Activated T-cell treated with anti-CD3 and anti-CD28 coated beads for 1 hour (primary cell): ENCODE measurements around the gene RPS4Y2.

ENCODE experiments used
- DNase-seq: peaks from one replicate; pipeline ENCODE4 v3.0.0-alpha.2; 2020; ENCODE audit warnings: low read depth

RPS4Y2 gene

DNA sequence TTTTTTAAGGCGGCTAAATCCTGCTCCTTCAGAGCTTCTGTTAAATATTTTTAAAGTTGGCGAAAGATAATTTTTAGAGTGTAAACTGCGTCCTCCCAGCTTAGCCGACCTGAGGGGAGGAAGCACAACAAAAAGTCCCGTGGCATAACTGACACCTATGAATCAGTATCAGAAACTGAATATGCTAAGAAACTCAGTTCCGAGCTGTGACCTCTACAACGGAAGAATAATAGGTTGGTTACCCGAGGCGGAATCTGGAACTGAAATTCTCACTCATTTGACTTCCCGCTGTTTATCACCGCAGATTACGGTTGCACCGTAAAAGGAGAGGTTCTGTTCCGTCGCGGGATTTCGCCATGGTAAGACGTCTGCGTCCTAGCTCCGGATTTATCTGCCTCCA, at the start of gene RPS4Y2:
RPS4Y2 (plus strand) TSS at position 301 of the 400 bp plus-strand sequence; CDS start at position 357, 56 bp downstream.
- DNase-seq: no peak

DNA sequence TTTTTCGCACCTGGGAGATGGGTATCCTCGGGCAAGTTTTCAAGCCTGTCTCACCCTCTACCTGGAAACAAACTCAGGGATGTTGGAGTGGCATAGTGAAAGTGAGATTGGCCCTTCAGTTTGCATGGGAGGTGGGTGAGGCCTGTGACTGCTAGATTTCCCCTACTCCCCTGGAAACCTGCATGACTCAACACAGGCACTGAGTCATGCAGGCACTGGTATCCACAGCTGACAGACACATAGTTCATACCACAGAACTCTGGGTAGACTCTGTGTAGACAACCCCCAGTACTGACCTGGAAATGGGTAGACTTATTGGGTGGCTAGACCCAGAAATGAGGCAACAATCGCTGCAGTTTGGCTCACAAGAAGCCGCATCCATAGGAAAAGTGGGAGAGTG, 41.5 kb upstream of the RPS4Y2 start:
- no peak for DNase-seq

DNA sequence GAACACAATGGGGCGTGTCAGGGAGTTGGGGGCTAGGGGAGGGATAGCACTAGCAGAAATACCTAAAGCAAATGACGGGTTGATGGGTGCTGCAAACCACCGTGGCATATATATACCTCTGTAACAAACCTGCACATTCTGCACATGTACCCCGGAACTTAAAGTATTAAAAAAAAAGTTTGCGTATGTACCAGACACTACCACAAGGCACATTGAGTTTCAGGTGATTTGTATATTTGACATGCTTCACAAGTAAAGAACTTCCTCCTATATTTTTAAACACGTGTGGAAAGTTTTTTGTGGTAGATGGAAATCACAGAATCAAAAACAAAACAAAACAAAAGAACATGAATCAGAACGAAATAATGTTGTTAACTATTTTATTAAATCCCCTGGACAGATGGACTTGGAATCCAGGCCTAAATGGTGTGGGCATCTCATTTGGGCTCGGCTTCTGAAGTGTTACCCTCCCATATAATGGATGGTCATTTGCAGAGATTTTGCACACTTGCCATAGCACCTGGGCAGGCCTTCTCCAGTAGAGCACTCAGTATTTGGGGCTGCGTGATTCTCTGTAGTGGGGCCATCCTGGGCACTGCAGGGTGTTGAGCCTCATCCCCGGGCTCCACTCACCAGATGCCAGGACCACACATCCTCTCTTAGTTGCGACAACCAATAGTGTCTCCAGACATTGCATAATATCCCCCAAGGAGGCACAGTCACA, 29.6 kb upstream of the RPS4Y2 start:
- DNase-seq: no peak

DNA sequence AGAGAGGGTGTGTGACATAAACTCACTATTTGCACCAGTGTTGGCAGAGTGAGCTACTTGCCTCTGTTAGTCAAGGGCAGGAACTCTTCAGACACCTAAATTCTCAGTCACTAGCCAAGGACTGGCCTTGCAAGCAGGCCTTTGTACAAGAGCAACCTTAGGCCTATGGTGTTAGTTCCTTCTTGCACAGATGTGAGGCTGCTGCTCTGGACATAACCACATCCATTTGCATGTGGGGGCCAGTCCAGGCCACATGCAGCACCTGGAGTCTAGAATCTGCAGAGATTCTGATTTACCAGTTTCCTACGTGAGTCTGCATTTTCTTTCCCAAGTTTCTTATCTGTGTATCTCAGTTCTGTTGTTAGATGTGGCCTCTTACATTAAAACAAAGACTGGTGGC, 20.7 kb upstream of the RPS4Y2 start:
- DNase-seq: no peak

DNA sequence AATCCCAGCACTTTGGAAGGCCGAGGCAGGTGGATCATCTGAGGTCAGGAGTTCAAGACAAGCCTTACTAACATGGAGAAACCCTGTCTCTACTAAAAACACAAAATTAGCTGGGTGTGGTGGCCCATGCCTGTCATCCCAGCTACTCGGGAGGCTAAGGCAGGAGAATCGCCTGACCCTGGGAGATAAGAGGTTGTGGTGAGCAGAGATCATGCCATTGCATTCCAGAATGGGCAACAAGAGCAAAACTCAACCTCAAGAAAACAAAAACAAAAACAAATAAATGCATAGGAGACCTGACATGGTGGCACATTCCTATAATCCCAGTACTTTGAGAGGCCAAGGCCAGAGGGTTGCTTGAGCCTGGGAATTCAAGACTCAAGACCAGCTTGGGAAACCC, 16.1 kb upstream of the RPS4Y2 start:
- DNase-seq: no peak

DNA sequence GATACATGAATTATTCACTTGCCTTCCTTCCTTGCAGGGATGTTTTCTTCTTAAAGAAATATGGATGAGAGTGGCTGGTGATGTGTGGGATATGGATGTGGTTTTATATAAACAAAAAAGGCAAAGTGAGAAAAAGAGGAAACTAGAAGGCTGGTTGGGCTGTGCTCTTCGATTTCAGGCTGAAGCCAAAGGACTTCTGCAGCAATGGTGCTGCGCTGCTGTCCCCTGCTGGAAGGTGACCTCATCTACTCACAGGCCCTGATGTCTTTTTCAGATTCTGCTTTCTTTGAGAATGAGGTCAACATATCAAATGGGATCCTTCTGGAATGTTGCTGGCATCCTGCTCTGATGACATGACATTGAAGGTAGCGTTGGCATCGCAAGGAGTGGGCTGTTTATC, 15.3 kb upstream of the RPS4Y2 start:
- no peak for DNase-seq

DNA sequence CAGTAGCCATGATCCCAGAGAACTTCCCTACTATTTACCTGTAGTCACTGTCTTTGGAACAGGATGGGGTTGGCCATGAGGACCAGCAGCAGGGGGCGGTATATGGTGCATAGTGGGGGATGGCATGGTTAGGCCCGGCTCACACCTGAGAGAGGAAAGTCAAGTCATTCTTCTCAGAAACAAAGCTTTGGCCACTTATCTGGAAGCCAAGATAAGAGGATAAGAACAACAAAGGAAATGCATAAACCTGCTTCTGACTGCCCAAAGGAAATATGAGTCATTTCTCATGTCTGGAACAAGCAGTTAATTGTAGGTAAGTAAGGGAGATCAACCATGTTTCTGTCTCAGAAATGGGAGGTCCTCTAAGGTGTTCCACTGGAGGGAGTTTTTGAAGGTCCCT, 10.8 kb upstream of the RPS4Y2 start:
- no peak for DNase-seq

DNA sequence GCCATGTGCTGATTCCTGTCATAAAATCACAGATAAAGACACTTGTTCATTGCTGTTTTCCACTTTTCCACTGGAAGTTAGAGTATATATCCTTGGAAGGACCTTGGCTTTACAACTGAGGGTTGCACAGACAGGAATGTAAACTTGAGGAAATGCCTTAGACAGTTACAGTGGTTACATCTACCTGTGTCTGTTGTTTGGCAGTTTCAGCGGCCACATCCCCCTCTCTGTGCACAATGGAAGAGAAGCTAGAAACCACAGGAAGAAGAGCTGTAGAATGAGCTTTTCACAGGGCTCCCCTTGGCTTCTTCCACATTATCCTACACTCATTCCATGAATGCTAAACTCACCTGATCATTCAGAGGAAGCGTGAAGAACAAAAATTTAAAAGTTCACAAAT, 9.0 kb upstream of the RPS4Y2 start:
- DNase-seq: no peak

DNA sequence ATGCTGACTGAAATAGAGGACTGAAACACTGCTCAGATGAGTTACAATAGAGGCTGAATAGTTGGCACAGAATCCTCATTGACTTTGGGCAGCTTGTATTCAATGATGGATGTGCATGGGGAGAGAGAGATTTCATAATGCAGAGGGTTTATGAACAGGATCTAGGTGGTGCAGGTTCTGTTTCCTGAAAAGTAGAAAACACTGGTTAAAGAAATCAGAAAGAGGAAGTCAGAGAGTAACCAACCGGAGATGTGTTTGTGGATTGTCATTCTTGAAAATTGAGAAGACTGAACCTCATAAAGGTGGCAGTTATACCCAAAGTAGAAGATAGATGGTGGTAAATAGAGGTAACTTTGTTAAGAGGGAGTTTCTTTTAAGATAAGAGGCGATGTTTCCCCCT, 8.0 kb downstream of the RPS4Y2 start:
- no peak for DNase-seq

DNA sequence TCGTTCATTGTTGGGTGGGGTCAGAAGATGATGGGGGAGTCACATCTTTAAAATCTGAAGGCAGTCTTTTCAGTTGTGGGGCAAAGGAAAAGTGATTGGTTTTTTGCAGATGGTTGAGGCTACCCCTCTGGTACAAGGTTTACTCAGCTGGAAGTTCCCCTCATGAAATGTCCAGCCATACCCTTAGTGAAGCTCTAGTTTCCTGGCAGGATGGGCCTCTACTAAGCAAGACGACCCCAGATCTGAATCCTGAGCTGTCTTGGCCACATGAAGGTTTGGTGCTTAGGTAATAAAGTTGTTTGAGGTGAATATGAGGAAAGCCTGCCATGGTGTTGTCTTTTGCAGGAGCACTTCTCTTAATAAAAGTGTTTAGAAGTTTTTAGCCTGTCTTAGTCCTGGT, 9.2 kb downstream of the RPS4Y2 start:
- no peak for DNase-seq

DNA sequence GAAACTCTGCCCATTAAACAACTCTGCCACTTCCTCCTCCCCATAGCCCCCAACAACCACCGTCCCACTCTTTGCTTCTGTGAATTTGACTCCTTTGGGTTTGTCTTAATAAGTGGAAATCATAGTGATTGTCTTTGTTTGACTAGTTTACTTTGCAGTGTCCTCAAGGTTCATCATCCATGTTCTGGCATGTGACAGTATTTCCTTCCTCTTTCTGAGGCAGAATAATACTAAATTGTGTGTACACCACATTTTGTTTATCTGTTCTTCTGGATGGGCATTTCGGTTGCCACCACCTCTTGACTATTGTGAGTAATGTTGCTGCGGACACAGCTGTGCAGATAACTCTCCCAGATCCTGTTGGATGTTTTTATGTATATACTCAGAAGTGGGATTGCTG, 14.8 kb downstream of the RPS4Y2 start:
- no peak for DNase-seq

DNA sequence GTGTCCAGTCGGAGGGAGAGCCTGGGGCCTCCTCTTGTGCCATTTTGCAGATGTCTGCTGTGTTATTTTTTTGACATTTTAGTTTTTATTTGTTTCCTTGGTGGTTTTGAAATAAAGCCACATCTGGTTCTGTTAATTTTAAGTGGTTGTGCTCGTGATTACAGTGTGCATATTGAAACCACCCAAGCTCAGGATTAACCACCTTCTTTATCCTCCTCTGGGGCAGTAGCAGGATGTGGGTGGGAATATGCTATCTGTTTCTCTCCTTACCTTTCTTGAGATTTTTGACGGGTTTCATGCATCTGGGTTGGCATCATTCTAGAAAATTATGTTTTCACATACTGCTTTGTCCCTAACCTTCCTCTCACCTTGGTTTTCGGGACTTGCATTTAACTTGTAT, 20.2 kb downstream of the RPS4Y2 start:
- no peak for DNase-seq

DNA sequence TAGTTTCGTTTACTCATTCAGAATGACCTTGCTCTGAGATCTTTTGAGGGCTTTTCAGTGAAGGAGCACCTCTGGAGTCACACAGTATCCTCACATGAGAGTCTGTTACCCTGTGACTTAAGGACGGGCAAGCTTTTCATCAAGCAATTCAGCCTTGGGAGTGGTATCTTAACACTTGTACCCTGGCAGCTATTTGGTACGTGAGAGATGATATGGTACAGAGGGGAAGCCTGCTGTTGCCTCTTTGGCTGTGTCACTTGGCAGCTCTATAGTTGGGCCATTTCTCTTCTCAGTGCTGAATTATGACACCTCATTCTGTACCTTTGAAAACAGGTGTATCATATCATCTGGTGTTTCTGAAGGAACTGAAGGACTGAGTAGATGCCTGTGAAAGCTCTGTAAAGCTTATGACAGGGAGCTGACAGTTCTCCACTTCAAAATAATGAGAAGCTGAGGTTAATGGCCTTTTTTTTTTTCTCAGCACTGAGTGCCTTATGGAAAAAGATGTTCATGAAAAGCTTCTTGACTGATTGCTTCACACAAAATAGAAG, 24.3 kb downstream of the RPS4Y2 start:
- no peak for DNase-seq

DNA sequence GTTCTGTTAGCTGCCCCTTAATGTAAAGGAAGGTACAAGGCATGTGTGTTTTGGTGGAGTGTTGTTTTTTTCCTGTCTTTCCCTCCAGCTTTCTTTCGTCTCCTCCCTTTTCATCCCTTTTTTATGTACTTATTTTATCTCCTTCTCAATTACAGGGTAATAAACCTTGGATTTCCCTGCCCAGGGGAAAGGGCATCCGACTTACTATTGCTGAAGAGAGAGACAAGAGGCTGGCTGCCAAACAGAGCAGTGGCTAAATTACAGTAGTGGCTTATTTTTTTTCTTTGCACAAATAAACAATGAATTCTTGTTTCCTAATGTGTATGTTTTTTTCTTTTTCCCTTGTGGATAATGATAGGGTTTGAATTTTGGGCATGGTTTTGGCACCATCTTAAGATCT, 24.9 kb downstream of the RPS4Y2 start:
- no peak for DNase-seq

DNA sequence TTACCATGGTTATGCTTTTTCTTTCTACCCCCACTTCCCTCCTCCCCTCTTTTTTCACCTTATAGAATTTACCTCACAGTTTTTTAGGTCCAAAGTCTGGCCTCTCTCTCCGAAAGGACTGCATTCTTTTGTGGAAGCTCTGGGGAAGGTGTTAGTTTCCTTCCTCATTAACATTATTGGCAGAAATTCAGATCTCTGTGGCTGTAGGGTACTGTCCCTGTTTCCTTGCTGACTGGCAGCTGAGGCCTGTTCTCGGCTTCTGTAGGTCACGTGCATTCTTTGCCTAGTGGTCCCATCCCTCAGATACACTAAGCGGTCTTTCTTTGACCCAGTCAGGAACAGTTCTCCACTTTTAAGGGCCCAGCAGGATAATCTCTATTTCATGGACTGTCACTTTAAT, 25.5 kb downstream of the RPS4Y2 start:
- no peak for DNase-seq

DNA sequence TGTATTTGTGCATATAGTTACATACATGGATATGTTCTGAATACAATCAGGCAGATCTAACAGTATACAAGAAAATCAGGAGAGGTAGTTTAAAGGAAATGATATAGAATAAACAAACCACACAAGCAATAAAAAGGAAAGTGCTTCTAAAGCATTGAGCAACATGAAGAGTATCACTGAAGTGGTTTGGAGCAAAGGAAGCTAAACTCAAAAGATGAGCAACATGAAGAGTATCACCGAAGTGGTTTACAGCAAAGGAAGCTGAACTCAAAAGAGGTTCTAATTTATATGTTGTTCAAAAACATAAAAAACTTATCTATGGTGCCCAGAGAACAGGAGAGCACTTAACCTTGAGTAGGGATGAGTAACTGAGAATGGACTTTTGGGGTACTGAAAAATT, 29.1 kb downstream of the RPS4Y2 start:
- DNase-seq: no peak

DNA sequence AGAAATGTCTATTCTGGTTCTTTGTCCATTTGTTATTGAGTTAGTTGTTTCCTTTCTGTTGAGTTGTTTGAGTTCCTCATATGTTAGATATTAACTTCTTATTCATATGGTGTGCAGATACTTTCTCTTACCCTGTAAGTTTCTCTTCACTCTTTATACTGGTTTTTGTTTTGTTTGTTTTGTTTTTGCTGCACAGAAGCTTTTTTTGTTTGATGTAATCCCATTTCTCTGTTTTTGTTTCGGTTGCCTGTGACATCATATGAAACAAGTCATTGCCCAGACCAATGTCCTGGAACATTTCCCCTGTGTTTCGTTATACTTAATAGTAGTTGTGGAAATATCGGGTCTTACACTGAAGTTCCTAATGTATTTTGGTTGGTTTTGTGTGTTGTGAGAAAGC, 31.2 kb downstream of the RPS4Y2 start:
- no peak for DNase-seq

DNA sequence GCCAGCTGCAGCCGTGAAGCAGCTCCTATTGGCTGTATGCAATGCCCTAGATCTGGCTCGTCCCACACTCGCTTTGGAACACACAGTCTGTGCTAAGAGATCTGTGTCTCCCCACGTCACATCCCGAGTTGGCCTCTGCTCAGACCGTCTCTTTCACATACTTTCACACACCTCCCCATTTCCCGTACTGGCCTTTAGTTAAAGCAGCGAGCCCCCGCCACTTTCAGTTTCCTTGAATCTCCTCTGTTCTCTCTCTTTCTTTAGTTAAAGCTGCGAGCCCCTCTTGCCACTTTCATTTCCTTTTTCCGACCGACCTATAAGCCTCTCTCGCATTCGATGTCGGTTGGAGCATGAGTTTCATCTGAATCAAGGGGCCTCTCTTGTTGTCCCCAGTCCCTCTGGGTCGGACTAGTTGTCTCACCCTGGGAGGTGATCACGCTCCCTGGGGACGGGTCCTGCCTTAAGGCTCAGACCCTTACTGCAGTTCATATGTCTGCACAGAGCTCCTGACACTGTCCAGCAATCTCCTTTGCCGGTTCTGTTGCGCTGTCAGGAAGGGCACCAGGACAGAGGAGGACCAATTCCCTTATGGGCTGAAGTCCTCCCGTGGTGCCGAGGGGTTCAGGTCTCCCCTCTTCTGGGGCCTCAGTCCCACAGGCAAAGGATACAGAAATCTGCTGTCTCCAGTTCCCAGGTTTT, 42.6 kb downstream of the RPS4Y2 start:
- no peak for DNase-seq

DNA sequence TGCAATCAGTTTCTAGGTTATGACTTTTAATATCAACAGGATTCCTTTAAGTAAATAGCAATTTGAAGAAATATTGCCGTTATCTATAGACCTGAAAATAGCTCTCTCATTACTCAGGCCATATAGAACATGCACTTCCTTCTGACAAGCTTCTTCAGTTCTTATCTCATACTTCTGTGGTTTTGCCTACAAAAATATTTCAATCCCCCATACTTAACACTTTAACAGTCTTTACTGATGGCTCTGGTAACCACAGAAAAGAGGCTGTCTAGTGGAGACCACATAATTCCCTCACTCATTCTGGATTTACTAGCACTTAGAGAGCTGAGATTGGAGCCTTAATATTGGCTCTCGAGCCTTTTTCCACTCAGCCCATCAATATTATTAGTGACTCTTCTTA, 46.8 kb downstream of the RPS4Y2 start:
- DNase-seq: no peak

DNA sequence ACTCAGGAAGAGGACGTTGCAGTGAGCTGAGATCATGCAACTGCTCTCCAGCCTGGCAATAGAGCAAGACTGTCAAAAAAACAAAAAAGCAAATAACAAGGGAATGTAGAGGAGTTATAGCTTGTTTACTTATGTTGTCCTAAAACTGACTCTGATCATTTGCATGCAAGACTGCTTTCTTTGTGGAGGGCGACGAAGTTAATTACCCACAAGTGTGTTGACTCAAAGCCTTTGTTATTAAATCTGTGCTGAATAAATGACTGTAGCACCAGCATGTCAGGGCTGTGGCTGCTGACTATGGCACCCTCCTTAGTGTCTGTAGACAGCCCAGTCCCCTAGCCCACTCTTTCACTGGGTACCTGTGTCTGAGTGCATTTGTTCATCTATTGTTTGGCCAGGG, 50.3 kb downstream of the RPS4Y2 start:
- DNase-seq: no peak

DNA sequence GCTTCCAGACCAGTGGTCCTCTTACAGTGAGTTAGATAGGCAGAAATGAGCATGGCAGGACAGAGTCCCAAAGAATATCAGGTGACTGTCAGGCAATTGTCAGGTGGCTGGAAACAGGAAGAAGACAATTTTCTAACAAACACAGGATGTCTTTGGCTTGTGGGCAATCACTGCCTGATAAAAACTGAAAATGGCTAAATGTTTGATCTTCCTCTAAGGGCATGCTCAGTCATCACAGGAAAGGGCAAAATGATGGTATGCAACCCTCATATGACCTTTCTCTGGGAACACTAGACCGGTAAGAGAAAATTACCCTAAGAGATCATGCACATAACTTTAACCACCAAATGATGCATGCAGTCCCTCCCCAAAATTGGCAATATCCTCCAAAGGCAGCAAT, 57.6 kb downstream of the RPS4Y2 start:
- no peak for DNase-seq

DNA sequence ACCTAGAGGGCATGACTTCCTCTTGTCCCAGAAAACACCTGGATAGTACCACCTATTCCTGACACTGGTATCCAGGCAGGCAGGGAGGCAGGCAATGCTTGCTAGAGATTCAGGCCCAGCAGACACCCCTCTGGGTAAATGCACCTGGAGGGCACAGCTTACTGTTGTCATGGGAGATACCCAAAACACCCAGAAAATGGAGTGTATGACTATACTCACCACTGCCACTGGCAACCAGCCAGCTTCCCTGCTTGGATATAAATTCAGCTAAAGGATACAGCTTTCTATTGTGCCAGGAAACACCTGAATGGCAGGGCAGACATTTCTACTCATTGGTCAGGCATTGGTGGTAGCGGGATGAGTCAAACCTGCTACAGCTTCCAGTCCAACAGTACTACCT, 58.9 kb downstream of the RPS4Y2 start:
- no peak for DNase-seq

DNA sequence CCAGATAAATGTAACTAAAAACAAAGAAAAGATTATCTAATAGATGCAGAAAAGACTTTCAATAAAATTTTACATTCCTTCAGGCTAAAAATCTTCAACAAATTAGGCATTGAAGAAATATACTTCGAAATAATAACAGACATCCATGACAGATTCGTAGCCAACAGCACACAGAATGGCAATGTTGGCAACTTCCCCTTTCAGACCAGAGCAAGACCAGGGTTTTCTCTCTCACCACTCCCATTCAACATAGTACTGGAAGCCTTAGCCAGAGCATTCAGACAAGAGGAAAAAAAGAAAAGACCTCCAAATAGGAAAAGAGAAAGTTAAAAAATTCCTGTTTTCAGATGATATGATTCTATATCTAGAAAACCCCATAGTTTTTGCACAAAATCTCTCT, 61.2 kb downstream of the RPS4Y2 start:
- no peak for DNase-seq
